ENCODE measurements around the gene SH2D4B.

SH2D4B gene

GRCh38 chr10:80501913-80502521 lies 35.7 kb upstream of the SH2D4B start:
- Histone ChIP-seq H3K4me3 (IDR thresholded peaks at IDR 0.05; ENCODE audit: insufficient read depth, low read depth, low read length) (no peak overlapping the region), H3K27ac (no peak overlapping the region), H4K20me1 (ENCODE audit: insufficient read depth) (no peaks in the 10 kb centered on the region), H3K36me3 (ENCODE audit: insufficient read depth) (no peaks in the 10 kb centered on the region), H3K4me2 (no peak overlapping the region), H3K79me2 (ENCODE audit: insufficient read depth, low read depth) (no peaks in the 10 kb centered on the region), H3K9ac (no peak overlapping the region), H2AFZ (ENCODE audit: low read depth) (no peak overlapping the region), H3K27me3 (ENCODE audit: insufficient read depth, low read depth) (no peaks in the 10 kb centered on the region), H3K4me1 (ENCODE audit: low read depth, poor library complexity, severe bottlenecking) (peaks cover 3% of the 10 kb centered on the region)
- TF ChIP-seq, protein P1, sequence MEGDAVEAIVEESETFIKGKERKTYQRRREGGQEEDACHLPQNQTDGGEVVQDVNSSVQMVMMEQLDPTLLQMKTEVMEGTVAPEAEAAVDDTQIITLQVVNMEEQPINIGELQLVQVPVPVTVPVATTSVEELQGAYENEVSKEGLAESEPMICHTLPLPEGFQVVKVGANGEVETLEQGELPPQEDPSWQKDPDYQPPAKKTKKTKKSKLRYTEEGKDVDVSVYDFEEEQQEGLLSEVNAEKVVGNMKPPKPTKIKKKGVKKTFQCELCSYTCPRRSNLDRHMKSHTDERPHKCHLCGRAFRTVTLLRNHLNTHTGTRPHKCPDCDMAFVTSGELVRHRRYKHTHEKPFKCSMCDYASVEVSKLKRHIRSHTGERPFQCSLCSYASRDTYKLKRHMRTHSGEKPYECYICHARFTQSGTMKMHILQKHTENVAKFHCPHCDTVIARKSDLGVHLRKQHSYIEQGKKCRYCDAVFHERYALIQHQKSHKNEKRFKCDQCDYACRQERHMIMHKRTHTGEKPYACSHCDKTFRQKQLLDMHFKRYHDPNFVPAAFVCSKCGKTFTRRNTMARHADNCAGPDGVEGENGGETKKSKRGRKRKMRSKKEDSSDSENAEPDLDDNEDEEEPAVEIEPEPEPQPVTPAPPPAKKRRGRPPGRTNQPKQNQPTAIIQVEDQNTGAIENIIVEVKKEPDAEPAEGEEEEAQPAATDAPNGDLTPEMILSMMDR (conservative IDR thresholded peaks at IDR 0.05; ENCODE audit: low read depth, low read length) = no peak

GRCh38 chr10:80502621-80503583 lies 34.8 kb upstream of the SH2D4B start:
- H3K4me1 ChIP-seq (ENCODE audit: low read depth, poor library complexity, severe bottlenecking) = peaks cover 3% of the 10 kb centered on the region
- H3K4me3 ChIP-seq (IDR thresholded peaks at IDR 0.05; ENCODE audit: insufficient read depth, low read depth, low read length) = no peak overlapping the region
- TF ChIP-seq, protein P1 (conservative IDR thresholded peaks at IDR 0.05; ENCODE audit: low read depth, low read length) = no peak
- H4K20me1 ChIP-seq (ENCODE audit: insufficient read depth) = no peaks in the 10 kb centered on the region
- no peaks in the 10 kb centered on the region for H3K79me2 ChIP-seq (ENCODE audit: insufficient read depth, low read depth)
- H3K4me2 ChIP-seq = no peak overlapping the region
- no peak overlapping the region for H2AFZ ChIP-seq (ENCODE audit: low read depth)
- H3K9ac ChIP-seq = no peak overlapping the region
- H3K36me3 ChIP-seq (ENCODE audit: insufficient read depth) = no peaks in the 10 kb centered on the region
- no peaks in the 10 kb centered on the region for H3K27me3 ChIP-seq (ENCODE audit: insufficient read depth, low read depth)
- no peak overlapping the region for H3K27ac ChIP-seq

DNA sequence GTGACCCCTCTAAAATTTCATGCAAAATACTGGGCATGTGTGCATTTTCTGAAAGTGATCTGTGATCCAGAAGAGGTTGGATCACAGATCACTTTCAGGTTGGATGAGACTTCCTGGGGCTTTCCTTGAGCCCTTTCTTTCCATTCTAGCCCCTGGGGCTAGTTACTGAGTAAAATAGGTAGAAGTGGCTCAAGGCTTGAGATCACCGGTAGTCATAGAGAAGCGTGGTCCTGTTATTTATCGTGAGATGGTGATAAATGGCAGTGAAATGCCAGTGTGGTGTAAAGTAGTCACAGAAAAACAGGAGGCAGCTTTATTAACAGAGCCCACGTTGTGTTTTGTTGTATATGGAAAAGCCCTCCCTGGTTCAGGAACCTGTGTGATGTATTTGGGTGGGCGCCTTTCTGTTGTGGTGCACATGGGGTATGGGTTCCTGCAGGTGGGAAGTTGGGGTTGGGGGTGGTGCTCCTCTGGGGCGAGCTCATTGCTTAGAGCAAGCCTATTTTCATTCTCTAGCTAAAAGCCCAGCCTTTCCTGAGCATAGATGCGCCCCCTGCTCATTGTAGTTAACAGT lies 34.0 kb upstream of the SH2D4B start:
- Histone ChIP-seq H3K9ac (no peak overlapping the region), H2AFZ (ENCODE audit: low read depth) (no peak overlapping the region)

GRCh38 chr10:80504158-80504811 lies 33.4 kb upstream of the SH2D4B start:
- Histone ChIP-seq H3K4me1 (ENCODE audit: low read depth, poor library complexity, severe bottlenecking) (no peaks in the 10 kb centered on the region), H3K9ac (no peak overlapping the region), H3K4me3 (IDR thresholded peaks at IDR 0.05; ENCODE audit: insufficient read depth, low read depth, low read length) (no peak overlapping the region), H4K20me1 (ENCODE audit: insufficient read depth) (no peaks in the 10 kb centered on the region), H3K4me2 (no peak overlapping the region), H3K27ac (no peak overlapping the region), H3K36me3 (ENCODE audit: insufficient read depth) (no peaks in the 10 kb centered on the region), H3K27me3 (ENCODE audit: insufficient read depth, low read depth) (no peaks in the 10 kb centered on the region), H3K79me2 (ENCODE audit: insufficient read depth, low read depth) (no peaks in the 10 kb centered on the region), H2AFZ (ENCODE audit: low read depth) (no peak overlapping the region)
- TF ChIP-seq, protein P1 (conservative IDR thresholded peaks at IDR 0.05; ENCODE audit: low read depth, low read length) = no peak

More for the DNA sequence above, 34.0 kb upstream of the SH2D4B start:
- Histone ChIP-seq H4K20me1 (ENCODE audit: insufficient read depth) (no peaks in the 10 kb centered on the region), H3K79me2 (ENCODE audit: insufficient read depth, low read depth) (no peaks in the 10 kb centered on the region), H3K4me1 (ENCODE audit: low read depth, poor library complexity, severe bottlenecking) (peaks cover 3% of the 10 kb centered on the region), H3K27ac (no peak overlapping the region), H3K36me3 (ENCODE audit: insufficient read depth) (no peaks in the 10 kb centered on the region), H3K4me2 (no peak overlapping the region), H3K27me3 (ENCODE audit: insufficient read depth, low read depth) (no peaks in the 10 kb centered on the region), H3K4me3 (IDR thresholded peaks at IDR 0.05; ENCODE audit: insufficient read depth, low read depth, low read length) (no peak overlapping the region)
- TF ChIP-seq, protein P1 (conservative IDR thresholded peaks at IDR 0.05; ENCODE audit: low read depth, low read length) = no peak
